ENCODE results near the gene MYH6. TPM values are rescaled to one million over a fixed set of nuclear protein-coding genes. Genes with fewer than 3 reads are reported as not detected.
"Not testable (repeated sequence)": the region's sequence is repeated elsewhere in the genome, so short reads cannot be mapped to it uniquely, and the experiment has no call there.

MYH6 gene
- total and polyA plus RNA-seq, 7 donors = 1.5 to 4.9 (median 3.0) TPM; not detected in 4

DNA sequence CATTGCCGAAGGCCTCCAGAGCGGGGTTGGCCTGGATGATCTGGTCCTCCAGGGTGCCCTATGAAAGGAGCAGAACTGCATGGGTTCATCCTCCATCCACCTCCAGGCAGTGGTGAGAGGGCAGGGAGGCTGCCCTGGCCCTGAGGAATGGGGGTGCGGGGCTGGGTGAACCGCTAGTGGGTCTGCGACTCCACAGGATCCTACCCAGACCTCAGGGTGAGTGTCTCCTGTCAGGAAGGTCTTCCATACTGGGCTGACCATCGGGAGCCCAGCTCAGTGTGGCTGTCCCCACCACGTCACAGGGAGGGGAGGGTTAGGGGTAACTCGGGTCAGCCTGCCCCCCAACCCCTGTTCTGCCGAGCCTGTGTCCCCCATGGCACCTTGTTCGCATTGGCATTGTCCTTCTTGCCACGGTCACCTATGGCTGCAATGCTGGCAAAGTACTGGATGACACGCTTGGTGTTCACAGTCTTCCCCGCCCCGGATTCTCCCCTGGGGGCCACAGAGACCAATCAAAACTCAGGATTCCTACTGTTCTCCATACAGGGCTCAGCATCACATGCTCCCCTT, 3.7 kb downstream of the MYH6 start:
- H3K9me3 ChIP-seq = no peaks in the 10 kb centered on the region
- intact Hi-C loops (cut with DNase I) = no loop called here
- no peak for TF ChIP-seq POLR2AphosphoS5 (IDR thresholded peaks at IDR 0.05)
- TF ChIP-seq EP300 (IDR thresholded peaks at IDR 0.05) = no peak
- no peak for TF ChIP-seq POLR2A (IDR thresholded peaks at IDR 0.05)
- TF ChIP-seq, protein P1, sequence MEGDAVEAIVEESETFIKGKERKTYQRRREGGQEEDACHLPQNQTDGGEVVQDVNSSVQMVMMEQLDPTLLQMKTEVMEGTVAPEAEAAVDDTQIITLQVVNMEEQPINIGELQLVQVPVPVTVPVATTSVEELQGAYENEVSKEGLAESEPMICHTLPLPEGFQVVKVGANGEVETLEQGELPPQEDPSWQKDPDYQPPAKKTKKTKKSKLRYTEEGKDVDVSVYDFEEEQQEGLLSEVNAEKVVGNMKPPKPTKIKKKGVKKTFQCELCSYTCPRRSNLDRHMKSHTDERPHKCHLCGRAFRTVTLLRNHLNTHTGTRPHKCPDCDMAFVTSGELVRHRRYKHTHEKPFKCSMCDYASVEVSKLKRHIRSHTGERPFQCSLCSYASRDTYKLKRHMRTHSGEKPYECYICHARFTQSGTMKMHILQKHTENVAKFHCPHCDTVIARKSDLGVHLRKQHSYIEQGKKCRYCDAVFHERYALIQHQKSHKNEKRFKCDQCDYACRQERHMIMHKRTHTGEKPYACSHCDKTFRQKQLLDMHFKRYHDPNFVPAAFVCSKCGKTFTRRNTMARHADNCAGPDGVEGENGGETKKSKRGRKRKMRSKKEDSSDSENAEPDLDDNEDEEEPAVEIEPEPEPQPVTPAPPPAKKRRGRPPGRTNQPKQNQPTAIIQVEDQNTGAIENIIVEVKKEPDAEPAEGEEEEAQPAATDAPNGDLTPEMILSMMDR (IDR thresholded peaks at IDR 0.05) = no peak
- peaks cover 0 to 5% (median 0%) of the 10 kb centered on the region in 3 donors for H3K27me3 ChIP-seq
- H3K27ac ChIP-seq = no peak overlapping the region
- H3K36me3 ChIP-seq = no peaks in the 10 kb centered on the region
- H3K4me3 ChIP-seq = no peak overlapping the region
- 85 to 92% methylated on average over 14 of the region's 14 CpGs for WGBS, 2 donors
- no peaks in the 10 kb centered on the region for H3K4me1 ChIP-seq
- no peak for DNase-seq

GRCh38 chr14:23403908-23404307, 4.2 kb downstream of the MYH6 start:
- Histone ChIP-seq H3K27me3 (peaks cover 0 to 5% (median 0%) of the 10 kb centered on the region in 3 donors), H3K36me3 (no peaks in the 10 kb centered on the region), H3K27ac (no peak overlapping the region), H3K9me3 (no peaks in the 10 kb centered on the region), H3K4me3 (no peak overlapping the region), H3K4me1 (no peaks in the 10 kb centered on the region)
- TF ChIP-seq POLR2AphosphoS5 (IDR thresholded peaks at IDR 0.05) = no peak
- TF ChIP-seq EP300 (IDR thresholded peaks at IDR 0.05) = no peak
- TF ChIP-seq, protein P1 (IDR thresholded peaks at IDR 0.05) = no peak
- no peak for DNase-seq
- intact Hi-C loops (cut with DNase I) = no loop called here
- WGBS, 2 donors = 55 to 76% methylated on average over 4 of the region's 4 CpGs

GRCh38 chr14:23403139-23403438, 5.0 kb downstream of the MYH6 start:
- H3K4me1 ChIP-seq = no peaks in the 10 kb centered on the region
- H3K27ac ChIP-seq = no peak overlapping the region
- TF ChIP-seq EP300 (IDR thresholded peaks at IDR 0.05) (no peak), POLR2AphosphoS5 (IDR thresholded peaks at IDR 0.05) (no peak), POLR2A (IDR thresholded peaks at IDR 0.05) (no peak)
- TF ChIP-seq, protein P1 (IDR thresholded peaks at IDR 0.05) = no peak
- 59 to 60% methylated on average over 7 of the region's 7 CpGs for WGBS, 2 donors
- no peak for DNase-seq
- no peaks in the 10 kb centered on the region for H3K36me3 ChIP-seq
- H3K9me3 ChIP-seq = no peaks in the 10 kb centered on the region
- intact Hi-C loops (cut with DNase I) = no loop called here
- H3K4me3 ChIP-seq = no peak overlapping the region
- peaks cover 0 to 5% (median 0%) of the 10 kb centered on the region in 3 donors for H3K27me3 ChIP-seq

- Histone ChIP-seq H3K27me3 (peaks cover 0 to 5% (median 0%) of the 10 kb centered on the region in 3 donors), H3K4me1 (no peaks in the 10 kb centered on the region), H3K9me3 (no peaks in the 10 kb centered on the region), H3K27ac (no peak overlapping the region), H3K36me3 (no peaks in the 10 kb centered on the region), H3K4me3 (no peak overlapping the region)
- no peak for DNase-seq
- intact Hi-C loops (cut with DNase I) = no loop called here
- TF ChIP-seq POLR2A (IDR thresholded peaks at IDR 0.05) = no peak
- TF ChIP-seq EP300 (IDR thresholded peaks at IDR 0.05) = no peak
- WGBS, 2 donors = 54 to 73% methylated on average over 25 of the region's 25 CpGs
Observed at GRCh38 chr14:23402296-23403138, 5.6 kb downstream of the MYH6 start.

GRCh38 chr14:23401291-23401690, 6.8 kb downstream of the MYH6 start:
- H3K9me3 ChIP-seq = no peaks in the 10 kb centered on the region
- 83 to 84% methylated on average over 4 of the region's 4 CpGs for WGBS, 2 donors
- no peaks in the 10 kb centered on the region for H3K4me1 ChIP-seq
- H3K27ac ChIP-seq = no peak overlapping the region
- DNase-seq = no peak
- intact Hi-C loops (cut with DNase I) = no loop called here
- H3K27me3 ChIP-seq = no peaks in the 10 kb centered on the region
- H3K36me3 ChIP-seq = no peaks in the 10 kb centered on the region
- TF ChIP-seq, protein P1 (IDR thresholded peaks at IDR 0.05) = no peak
- TF ChIP-seq POLR2AphosphoS5 (IDR thresholded peaks at IDR 0.05) (no peak), EP300 (IDR thresholded peaks at IDR 0.05) (no peak), POLR2A (IDR thresholded peaks at IDR 0.05) (no peak)
- H3K4me3 ChIP-seq = no peak overlapping the region

DNA sequence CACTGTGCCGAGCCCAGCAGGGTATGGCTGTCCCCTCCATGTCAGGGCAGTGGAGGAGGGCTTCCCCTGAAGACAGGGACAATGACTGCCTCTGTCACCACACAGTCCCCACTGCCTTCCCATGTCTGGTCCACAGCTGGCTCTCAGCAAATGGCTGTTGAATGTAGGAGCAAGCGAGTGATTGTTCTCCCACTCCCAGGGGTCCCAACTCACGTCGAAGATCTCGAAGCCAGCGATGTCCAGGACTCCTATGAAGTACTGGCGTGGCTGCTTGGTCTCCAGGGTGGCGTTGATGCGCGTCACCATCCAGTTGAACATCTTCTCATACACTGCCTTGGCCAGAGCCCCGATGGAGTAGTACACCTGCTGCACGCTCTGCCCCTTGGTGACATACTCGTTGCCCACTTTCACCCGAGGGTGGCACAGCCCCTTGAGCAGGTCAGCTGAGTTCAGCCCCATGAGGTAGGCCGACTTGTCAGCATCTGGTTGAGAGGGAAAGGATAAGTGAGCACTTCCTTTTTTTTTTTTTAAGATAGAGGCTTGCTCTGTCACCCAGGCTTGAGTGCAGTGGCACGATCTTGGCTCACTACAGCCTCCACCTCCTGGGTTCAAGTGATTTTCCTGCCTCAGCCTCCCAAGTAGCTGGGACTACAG, 7.5 kb downstream of the MYH6 start:
- DNase-seq; H3K27ac ChIP-seq; H3K4me1 ChIP-seq; H3K36me3 ChIP-seq; H3K27me3 ChIP-seq; H3K4me3 ChIP-seq; intact Hi-C loops (cut with DNase I); H3K9me3 ChIP-seq: not testable (repeated sequence)
- 84 to 86% methylated on average over 16 of the region's 16 CpGs for WGBS, 2 donors

Measured in sigmoid colon (tissue), 7 donors.